Measurements from ENCODE around the gene GRM7.

The GRM7 gene

DNA sequence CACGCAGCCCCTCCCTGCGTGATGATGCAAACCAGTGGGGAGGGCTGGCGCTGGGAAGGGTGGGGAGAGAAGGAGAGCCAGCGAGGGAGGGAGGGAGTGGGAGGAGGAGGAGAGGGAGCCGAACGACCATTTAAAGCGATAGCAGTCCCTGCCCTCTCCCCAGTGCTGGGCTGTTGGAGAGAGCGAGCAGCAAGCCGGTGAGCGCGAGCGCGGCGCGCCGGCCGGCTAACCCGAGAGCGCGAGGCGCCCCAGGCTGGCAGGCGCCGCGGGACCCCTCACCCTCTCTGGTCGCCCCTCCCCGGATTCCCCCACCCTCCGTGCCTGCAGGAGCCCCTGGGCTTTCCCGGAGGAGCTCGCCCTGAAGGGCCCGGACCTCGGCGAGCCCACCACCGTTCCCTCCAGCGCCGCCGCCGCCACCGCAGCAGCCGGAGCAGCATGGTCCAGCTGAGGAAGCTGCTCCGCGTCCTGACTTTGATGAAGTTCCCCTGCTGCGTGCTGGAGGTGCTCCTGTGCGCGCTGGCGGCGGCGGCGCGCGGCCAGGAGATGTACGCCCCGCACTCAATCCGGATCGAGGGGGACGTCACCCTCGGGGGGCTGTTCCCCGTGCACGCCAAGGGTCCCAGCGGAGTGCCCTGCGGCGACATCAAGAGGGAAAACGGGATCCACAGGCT lies at the start of gene GRM7:
GRM7 (plus strand) TSS at position 162 of the 671 bp plus-strand sequence.
- no peak within 1 kb of the TSS for H3K27ac ChIP-seq (ENCODE audit: poor library complexity, severe bottlenecking)
- H3K9me3 ChIP-seq (ENCODE audit: severe bottlenecking) = no peaks in the 10 kb centered on the region
- no peak for ATAC-seq (ENCODE audit: low read depth)
- no peaks in the 10 kb centered on the region for H3K4me1 ChIP-seq (ENCODE audit: insufficient read depth, poor library complexity, severe bottlenecking)
- DNase-seq (ENCODE audit: low spot score) = no peak
- H3K4me3 ChIP-seq (ENCODE audit: severe bottlenecking) = no peak within 1 kb of the TSS
- TF ChIP-seq, protein P1, sequence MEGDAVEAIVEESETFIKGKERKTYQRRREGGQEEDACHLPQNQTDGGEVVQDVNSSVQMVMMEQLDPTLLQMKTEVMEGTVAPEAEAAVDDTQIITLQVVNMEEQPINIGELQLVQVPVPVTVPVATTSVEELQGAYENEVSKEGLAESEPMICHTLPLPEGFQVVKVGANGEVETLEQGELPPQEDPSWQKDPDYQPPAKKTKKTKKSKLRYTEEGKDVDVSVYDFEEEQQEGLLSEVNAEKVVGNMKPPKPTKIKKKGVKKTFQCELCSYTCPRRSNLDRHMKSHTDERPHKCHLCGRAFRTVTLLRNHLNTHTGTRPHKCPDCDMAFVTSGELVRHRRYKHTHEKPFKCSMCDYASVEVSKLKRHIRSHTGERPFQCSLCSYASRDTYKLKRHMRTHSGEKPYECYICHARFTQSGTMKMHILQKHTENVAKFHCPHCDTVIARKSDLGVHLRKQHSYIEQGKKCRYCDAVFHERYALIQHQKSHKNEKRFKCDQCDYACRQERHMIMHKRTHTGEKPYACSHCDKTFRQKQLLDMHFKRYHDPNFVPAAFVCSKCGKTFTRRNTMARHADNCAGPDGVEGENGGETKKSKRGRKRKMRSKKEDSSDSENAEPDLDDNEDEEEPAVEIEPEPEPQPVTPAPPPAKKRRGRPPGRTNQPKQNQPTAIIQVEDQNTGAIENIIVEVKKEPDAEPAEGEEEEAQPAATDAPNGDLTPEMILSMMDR (IDR thresholded peaks at IDR 0.05; ENCODE audit: poor library complexity, severe bottlenecking) = no peak
- peaks cover 26% of the 10 kb centered on the region for H3K27me3 ChIP-seq (ENCODE audit: insufficient read depth, poor library complexity, severe bottlenecking)
- H3K36me3 ChIP-seq (ENCODE audit: low read depth) = no peaks in the 10 kb centered on the region

DNA sequence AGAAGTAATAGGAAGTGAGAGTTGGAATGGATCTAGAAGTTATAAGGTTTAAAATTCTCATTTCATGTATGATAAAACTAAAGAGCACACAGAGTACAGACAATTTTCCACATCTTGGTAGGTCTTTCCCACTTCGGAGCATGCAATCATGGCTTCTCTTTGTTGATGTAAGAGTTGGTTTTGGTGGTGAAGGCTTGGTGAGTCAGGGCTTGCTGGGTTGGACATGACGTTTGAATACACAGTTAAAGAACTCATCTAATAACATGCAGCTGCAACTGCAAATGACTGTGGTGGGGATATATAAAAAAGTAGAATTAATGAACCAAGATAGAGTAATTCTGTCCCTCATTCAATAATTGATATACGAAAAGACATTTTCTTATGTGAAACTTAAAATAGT lies 39.5 kb upstream of the GRM7 start:
- Histone ChIP-seq H3K9me3 (ENCODE audit: severe bottlenecking) (peaks cover 2% of the 10 kb centered on the region), H3K27me3 (ENCODE audit: insufficient read depth, poor library complexity, severe bottlenecking) (no peaks in the 10 kb centered on the region), H3K27ac (ENCODE audit: poor library complexity, severe bottlenecking) (no peak overlapping the region), H3K4me1 (ENCODE audit: insufficient read depth, poor library complexity, severe bottlenecking) (no peaks in the 10 kb centered on the region), H3K4me3 (ENCODE audit: severe bottlenecking) (no peak overlapping the region), H3K36me3 (ENCODE audit: low read depth) (no peaks in the 10 kb centered on the region)
- TF ChIP-seq, protein P1 (IDR thresholded peaks at IDR 0.05; ENCODE audit: poor library complexity, severe bottlenecking) = no peak
- ATAC-seq (ENCODE audit: low read depth) (no peak), DNase-seq (ENCODE audit: low spot score) (no peak)

DNA sequence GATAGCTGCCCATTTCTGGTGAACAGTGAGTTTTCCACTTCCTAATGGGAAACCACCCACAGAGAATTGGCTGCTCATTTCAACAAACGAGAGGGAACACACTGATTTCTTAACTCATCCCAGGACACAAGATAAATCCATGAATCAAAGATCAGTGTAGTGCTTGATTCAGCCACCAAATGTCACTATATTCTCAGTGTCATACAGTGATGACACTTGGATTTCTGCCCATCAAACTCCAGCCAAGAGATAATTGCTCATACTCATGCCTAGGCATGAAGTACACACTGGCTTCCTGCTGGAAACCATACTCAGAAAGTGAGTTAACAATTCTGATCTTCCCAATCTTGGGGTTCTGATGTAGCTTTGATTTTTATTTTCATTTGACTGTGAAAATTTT lies 35.4 kb upstream of the GRM7 start:
- Histone ChIP-seq H3K36me3 (ENCODE audit: low read depth) (no peaks in the 10 kb centered on the region), H3K4me1 (ENCODE audit: insufficient read depth, poor library complexity, severe bottlenecking) (no peaks in the 10 kb centered on the region), H3K27me3 (ENCODE audit: insufficient read depth, poor library complexity, severe bottlenecking) (no peaks in the 10 kb centered on the region), H3K4me3 (ENCODE audit: severe bottlenecking) (no peak overlapping the region), H3K9me3 (ENCODE audit: severe bottlenecking) (peaks cover 2% of the 10 kb centered on the region), H3K27ac (ENCODE audit: poor library complexity, severe bottlenecking) (no peak overlapping the region)
- ATAC-seq (ENCODE audit: low read depth) = no peak
- TF ChIP-seq, protein P1 (IDR thresholded peaks at IDR 0.05; ENCODE audit: poor library complexity, severe bottlenecking) = no peak
- DNase-seq (ENCODE audit: low spot score) = no peak

DNA sequence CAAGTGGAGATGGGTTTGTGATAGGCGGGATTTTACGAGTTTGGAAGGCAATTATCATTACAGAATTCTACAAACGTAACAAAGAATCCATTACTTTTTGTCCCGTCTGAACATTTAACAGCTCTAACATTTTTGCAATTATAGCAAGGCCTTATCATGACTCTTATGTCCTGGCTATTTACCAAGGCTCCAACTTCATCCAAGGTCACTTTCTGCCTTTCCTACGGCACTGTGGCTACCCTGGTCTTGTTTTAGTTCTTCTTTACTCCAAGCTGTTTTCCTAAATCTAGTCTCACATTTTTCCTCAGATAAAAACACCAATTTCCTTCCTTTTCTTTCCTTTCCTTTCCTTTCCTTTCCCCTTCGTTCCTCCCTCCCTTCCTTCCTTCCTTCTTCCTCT lies 33.5 kb upstream of the GRM7 start:
- Histone ChIP-seq H3K9me3 (ENCODE audit: severe bottlenecking) (peaks cover 2% of the 10 kb centered on the region), H3K27ac (ENCODE audit: poor library complexity, severe bottlenecking) (no peak overlapping the region), H3K27me3 (ENCODE audit: insufficient read depth, poor library complexity, severe bottlenecking) (no peaks in the 10 kb centered on the region), H3K36me3 (ENCODE audit: low read depth) (no peaks in the 10 kb centered on the region), H3K4me3 (ENCODE audit: severe bottlenecking) (no peak overlapping the region), H3K4me1 (ENCODE audit: insufficient read depth, poor library complexity, severe bottlenecking) (no peaks in the 10 kb centered on the region)
- DNase-seq (ENCODE audit: low spot score) (no peak), ATAC-seq (ENCODE audit: low read depth) (no peak)
- TF ChIP-seq, protein P1 (IDR thresholded peaks at IDR 0.05; ENCODE audit: poor library complexity, severe bottlenecking) = no peak

DNA sequence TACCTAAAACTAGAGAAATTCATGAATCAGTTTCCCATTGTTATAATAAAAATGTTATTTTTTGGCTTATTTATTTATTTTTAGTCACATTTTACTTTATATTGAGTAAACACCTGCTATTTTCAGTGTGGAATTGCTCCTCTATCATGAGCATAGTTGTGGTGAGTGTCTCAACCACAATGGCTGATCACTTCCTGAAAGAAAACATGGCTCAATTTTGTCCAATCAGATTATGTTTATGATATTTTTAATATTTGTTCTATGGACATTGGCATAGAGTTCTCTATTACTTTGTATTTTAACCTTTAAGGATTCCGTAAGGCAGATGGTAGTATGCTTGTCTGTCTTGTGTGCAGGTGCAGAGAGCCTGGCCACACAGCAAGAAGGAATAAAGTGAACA lies 16.2 kb upstream of the GRM7 start:
- Histone ChIP-seq H3K36me3 (ENCODE audit: low read depth) (no peaks in the 10 kb centered on the region), H3K4me3 (ENCODE audit: severe bottlenecking) (no peak overlapping the region), H3K9me3 (ENCODE audit: severe bottlenecking) (no peaks in the 10 kb centered on the region), H3K27me3 (ENCODE audit: insufficient read depth, poor library complexity, severe bottlenecking) (no peaks in the 10 kb centered on the region), H3K4me1 (ENCODE audit: insufficient read depth, poor library complexity, severe bottlenecking) (no peaks in the 10 kb centered on the region), H3K27ac (ENCODE audit: poor library complexity, severe bottlenecking) (no peak overlapping the region)
- DNase-seq (ENCODE audit: low spot score) (no peak), ATAC-seq (ENCODE audit: low read depth) (no peak)
- TF ChIP-seq, protein P1 (IDR thresholded peaks at IDR 0.05; ENCODE audit: poor library complexity, severe bottlenecking) = no peak

Data from RWPE2 (cell line).